Placental pericyte (primary cell): ENCODE measurements around the gene ZNF234. TPM values are rescaled to one million over a fixed set of nuclear protein-coding genes. Genes with fewer than 3 reads are reported as not detected.

Experiments used
- total RNA-seq: library from RNA; depleted of rRNA; stranded (reverse); fragments of >200 nt; gene quantifications from 2 replicates; pipeline ENCODE4 v1.2.3, GENCODE V29; 2012

ZNF234 gene
- 4.6 and 10.2 TPM in 2 replicates for total RNA-seq

GRCh38 chr19:44141191-44142058, at the start of gene ZNF234:
Gene ZNF234 (plus strand): TSS chr19:44141554. CDS start chr19:44144633, 3,079 bp downstream.

GRCh38 chr19:44093931-44094765, 47.2 kb upstream of the ZNF234 start, which contains the start of gene ZNF224:
Gene ZNF224 (plus strand): TSS chr19:44094361. CDS start chr19:44097874, 3,513 bp downstream.

GRCh38 chr19:44113138-44113783, 28.1 kb upstream of the ZNF234 start, which contains the start of gene ZNF225:
Gene ZNF225 (plus strand): TSS chr19:44113399. CDS start chr19:44115828, 2,429 bp downstream.

GRCh38 chr19:44164673-44165512, 23.5 kb downstream of the ZNF234 start, which contains the start of gene ZNF226:
Gene ZNF226 (plus strand): TSS chr19:44165100. CDS start chr19:44170081, 4,981 bp downstream.

Other genes starting within 250 kb of the ZNF234 start
- gene ZNF45, start 206.3 kb upstream of the ZNF234 start, total RNA-seq = 12.5 and 16.5 TPM in 2 replicates
- gene ZNF221, start 190.3 kb upstream of the ZNF234 start, total RNA-seq = 5.3 and 7.9 TPM in 2 replicates
- 5.5 and 6.9 TPM in 2 replicates for gene ZNF155, start 157.4 kb upstream of the ZNF234 start, total RNA-seq
- gene ZNF230, start 138.6 kb upstream of the ZNF234 start, total RNA-seq = 3.5 and 3.9 TPM in 2 replicates
- gene ZNF222, start 116.2 kb upstream of the ZNF234 start, total RNA-seq = 5.2 and 8.1 TPM in 2 replicates
- 4.2 and 6.8 TPM in 2 replicates for gene ZNF223, start 89.5 kb upstream of the ZNF234 start, total RNA-seq
- gene ZNF284, start 69.4 kb upstream of the ZNF234 start, total RNA-seq = 1.5 and 3.1 TPM in 2 replicates
- gene ZNF224, start 47.2 kb upstream of the ZNF234 start, total RNA-seq = 15.5 and 22.6 TPM in 2 replicates
- 4.0 and 4.6 TPM in 2 replicates for gene ZNF225, start 28.2 kb upstream of the ZNF234 start, total RNA-seq
- gene ZNF226, start 23.5 kb downstream of the ZNF234 start, total RNA-seq = 13.8 and 14.7 TPM in 2 replicates
- 14.0 and 17.5 TPM in 2 replicates for gene ZNF227, start 71.0 kb downstream of the ZNF234 start, total RNA-seq
- 0.43 and 1.1 TPM in 2 replicates for gene ZNF233, start 118.3 kb downstream of the ZNF234 start, total RNA-seq
- 2.2 and 3.6 TPM in 2 replicates for gene ZNF235, start 163.5 kb downstream of the ZNF234 start, total RNA-seq
- 3.7 and 5.7 TPM in 2 replicates for gene ZNF112, start 215.1 kb downstream of the ZNF234 start, total RNA-seq